MCF 10A (cell line): ENCODE results near the gene NEURL1B. TPM values are rescaled to one million over a fixed set of nuclear protein-coding genes. Genes with fewer than 3 reads are reported as not detected.
"Not testable (repeated sequence)": the region's sequence is repeated elsewhere in the genome, so short reads cannot be mapped to it uniquely, and the experiment has no call there.

Experiments
- BruUV-seq: library from RNA; stranded (reverse); fragments of 400-500 nt; replicated peaks from 2 replicates; lab custom pipeline; 2021; lab: Mats Ljungman, UMichigan
- CTCF ChIA-PET: fragments of 300-600 bp; sonication (Branson Sonifier 250); formaldehyde crosslinking; extraction: SDS; loops from one replicate; lab custom pipeline; 2021; ENCODE audit warnings: antibody characterized with exemption, inconsistent platforms; lab: Yijun Ruan, JAX
- POLR2A ChIA-PET: fragments of 300-600, 350-650 bp; sonication (Branson Sonifier 250); formaldehyde crosslinking; extraction: SDS; loops from one replicate; lab custom pipeline; 2020; ENCODE audit warnings: antibody characterized with exemption, inconsistent platforms; lab: Yijun Ruan, JAX
- DNase-seq: peaks from one replicate; pipeline ENCODE4 v3.0.0-alpha.2; 2018; ENCODE audit not compliant: unreplicated experiment
- H3K27ac Mint-ChIP-seq: one replicate; pipeline ENCODE4 v1.8.0; 2022; ENCODE audit warnings: mild to moderate bottlenecking, low read depth, mixed read lengths; ENCODE audit not compliant: unreplicated experiment
- H3K27me3 Mint-ChIP-seq: one replicate; pipeline ENCODE4 v1.8.0; 2022; ENCODE audit warnings: mixed read lengths; ENCODE audit not compliant: insufficient read depth, unreplicated experiment
- H3K36me3 Mint-ChIP-seq: one replicate; pipeline ENCODE4 v1.8.0; 2022; ENCODE audit warnings: mild to moderate bottlenecking, moderate library complexity, mixed read lengths; ENCODE audit not compliant: insufficient read depth, unreplicated experiment
- H3K4me1 Mint-ChIP-seq: one replicate; pipeline ENCODE4 v1.8.0; 2022; ENCODE audit warnings: mixed read lengths; ENCODE audit not compliant: insufficient read depth, unreplicated experiment
- H3K4me3 Mint-ChIP-seq: one replicate; pipeline ENCODE4 v1.8.0; 2022; ENCODE audit warnings: mild to moderate bottlenecking, moderate library complexity, mixed read lengths; ENCODE audit not compliant: unreplicated experiment
- H3K9me3 Mint-ChIP-seq: one replicate; pipeline ENCODE4 v1.8.0; 2022; ENCODE audit warnings: mixed read lengths; ENCODE audit not compliant: unreplicated experiment
- CTCF ChIP-seq: fragments of 200-600 bp; IDR thresholded peaks from one replicate; pipeline ENCODE4 v1.8.0; 2022; ENCODE audit warnings: antibody characterized with exemption, mild to moderate bottlenecking; ENCODE audit not compliant: unreplicated experiment
- intact Hi-C: fragments of 100-400 bp; cut with micrococcal nuclease; formaldehyde crosslinking; loops from 2 replicates; pipeline ENCODE4 v1.14.1; 2022
- total RNA-seq: library from RNA; stranded (reverse); gene quantifications from 2 replicates; pipeline ENCODE4 v1.2.3, GENCODE V29; 2022

The NEURL1B gene
- total RNA-seq, 1 experiment from 2014 or later = 7.6 TPM

GRCh38 chr5:172708183-172708505, 67.1 kb downstream of the NEURL1B start:
- no peak for DNase-seq
- POLR2A ChIA-PET = interaction anchor here (0.6 to 1.6 kb wide), 5 partner anchors 225 to 858 kb away, joined by 3 to 9 read pairs (median 5); partner anchors contain the start of gene STC2
- Mint-ChIP-seq H3K9me3 (no peaks in the 10 kb centered on the region), H3K27ac (no peak overlapping the region), H3K4me3 (no peak overlapping the region), H3K27me3 (no peaks in the 10 kb centered on the region), H3K36me3 (no peaks in the 10 kb centered on the region), H3K4me1 (peaks cover 11% of the 10 kb centered on the region)
- intact Hi-C loops = loop anchor here (5.0 to 10.0 kb wide), 2 partner anchors 864 to 1267 kb away; no protein-coding TSS in a partner anchor
- no peak for TF ChIP-seq CTCF
- no TSS peak for BruUV-seq
- CTCF ChIA-PET = interaction anchor here (0.7 to 17.0 kb wide), 10 partner anchors 11 to 620 kb away, joined by 3 to 604 read pairs (median 5); partner anchors contain the start of gene STC2

GRCh38 chr5:172710676-172711075, 69.6 kb downstream of the NEURL1B start:
- Mint-ChIP-seq H3K4me1 (peaks cover 35% of the 10 kb centered on the region), H3K9me3 (no peaks in the 10 kb centered on the region), H3K36me3 (no peaks in the 10 kb centered on the region), H3K27ac (no peak overlapping the region), H3K27me3 (no peaks in the 10 kb centered on the region), H3K4me3 (no peak overlapping the region)
- ChIA-PET POLR2A (interaction anchor here (1.3 to 1.4 kb wide), 2 partner anchors 54 to 189 kb away, joined by 3 to 4 read pairs; no protein-coding TSS in a partner anchor), CTCF (interaction anchor here (0.6 to 13.1 kb wide), 7 partner anchors 59 to 919 kb away, joined by 3 to 604 read pairs (median 9); partner anchors contain the start of genes DUSP1 and RPL26L1)
- no peak for DNase-seq
- intact Hi-C loops = no loop called here
- TF ChIP-seq CTCF = no peak
- no TSS peak for BruUV-seq

- POLR2A ChIA-PET = interaction anchor here (0.6 to 1.4 kb wide), 5 partner anchors 54 to 339 kb away, joined by 3 to 4 read pairs (median 3); no protein-coding TSS in a partner anchor
- H3K4me3 Mint-ChIP-seq, H3K27ac Mint-ChIP-seq, BruUV-seq, DNase-seq, H3K36me3 Mint-ChIP-seq, H3K9me3 Mint-ChIP-seq, H3K27me3 Mint-ChIP-seq, intact Hi-C loops: not testable (repeated sequence)
- CTCF ChIA-PET = interaction anchor here (0.6 to 13.1 kb wide), 26 partner anchors 9 to 918 kb away, joined by 3 to 604 read pairs (median 4); partner anchors contain the start of genes DUSP1, RPL26L1 and SH3PXD2B
- peaks cover 35% of the 10 kb centered on the region for H3K4me1 Mint-ChIP-seq
Measured at GRCh38 chr5:172711321-172711861, 70.3 kb downstream of the NEURL1B start.

- H3K27me3 Mint-ChIP-seq = no peaks in the 10 kb centered on the region
- H3K4me3 Mint-ChIP-seq = no peak overlapping the region
- no peaks in the 10 kb centered on the region for H3K9me3 Mint-ChIP-seq
- no peak for DNase-seq
- intact Hi-C loops = loop anchor here (1.0 kb wide), 1 partner anchor 433 kb away; no protein-coding TSS in a partner anchor
- peaks cover 42% of the 10 kb centered on the region for H3K4me1 Mint-ChIP-seq
- H3K27ac Mint-ChIP-seq = no peak overlapping the region
- TF ChIP-seq CTCF = no peak
- ChIA-PET CTCF (interaction anchor here (0.5 to 13.1 kb wide), 58 partner anchors 8 to 1423 kb away, joined by 3 to 604 read pairs (median 4); partner anchors contain the start of genes ATP6V0E1, DUSP1 and RPL26L1), POLR2A (interaction anchor here (1.2 to 3.0 kb wide), 4 partner anchors 53 to 219 kb away, joined by 5 to 25 read pairs (median 8); partner anchors contain the start of gene DUSP1)
- H3K36me3 Mint-ChIP-seq = no peaks in the 10 kb centered on the region
- BruUV-seq = no TSS peak
Measured at GRCh38 chr5:172712610-172713009, 71.5 kb downstream of the NEURL1B start.
